Dendritic cell treated with granulocyte-macrophage colony-stimulating factor and Interleukin-4, amounts not matched to agents 40 ng/mL and 50 ng/mL, for 4 days (primary cell): ENCODE data around the gene RELL2.

Experiments
- H3K27ac Mint-ChIP-seq: one replicate; pipeline ENCODE4 v1.8.0; 2022; ENCODE audit warnings: mild to moderate bottlenecking, mixed read lengths
- H3K27me3 Mint-ChIP-seq: one replicate; pipeline ENCODE4 v1.8.0; 2022; ENCODE audit warnings: mild to moderate bottlenecking, mixed read lengths
- H3K36me3 Mint-ChIP-seq: one replicate; pipeline ENCODE4 v1.8.0; 2022; ENCODE audit warnings: low read depth, mixed read lengths
- H3K4me1 Mint-ChIP-seq: one replicate; pipeline ENCODE4 v1.8.0; 2022; ENCODE audit warnings: low read depth, mixed read lengths
- H3K4me3 Mint-ChIP-seq: one replicate; pipeline ENCODE4 v1.8.0; 2022; ENCODE audit warnings: mild to moderate bottlenecking, moderate library complexity, mixed read lengths
- H3K9me3 Mint-ChIP-seq: one replicate; pipeline ENCODE4 v1.8.0; 2022; ENCODE audit warnings: mixed read lengths
- intact Hi-C: fragments of 100-400 bp; cut with micrococcal nuclease; formaldehyde crosslinking; loops from one replicate; pipeline ENCODE4 v1.15.0; 2022

RELL2 gene

DNA sequence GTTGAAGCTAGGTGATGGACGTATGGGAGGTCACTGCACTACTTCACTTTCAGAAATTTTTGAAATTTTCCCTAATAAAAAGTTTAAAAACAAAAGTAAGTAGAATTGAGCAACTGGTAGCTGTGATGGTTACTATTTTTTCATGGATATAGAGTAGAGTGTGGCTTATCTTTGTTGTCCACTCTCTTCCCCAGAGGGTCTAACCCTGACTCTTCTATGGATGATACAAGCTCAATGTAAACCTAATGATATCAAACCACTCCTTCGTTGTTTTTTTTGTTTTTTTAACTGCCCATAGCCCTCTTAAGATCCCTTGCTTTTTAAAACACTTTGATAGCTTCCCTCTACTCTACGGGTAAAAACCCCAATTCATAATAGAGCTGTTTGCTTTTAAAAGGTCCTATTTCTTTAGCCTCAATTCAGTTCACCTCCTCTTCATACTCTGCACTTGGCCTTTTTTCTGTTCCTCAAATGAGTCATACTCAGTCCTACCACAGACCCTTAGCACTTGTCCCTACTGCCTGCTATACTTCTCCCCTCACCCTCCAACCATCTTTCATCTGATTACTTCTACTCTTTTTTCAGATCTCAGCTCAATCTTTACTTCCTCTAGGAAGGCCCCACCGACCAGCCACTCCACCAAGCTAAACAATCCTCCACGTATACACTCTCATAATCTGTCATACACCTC lies 2.8 kb upstream of the RELL2 start:
- H3K36me3 Mint-ChIP-seq = peaks cover 55% of the 10 kb centered on the region
- intact Hi-C loops = loop anchor here (1.0 to 5.0 kb wide), 3 partner anchors 15 to 42 kb away; partner anchors contain the start of genes DIAPH1 and FCHSD1

GRCh38 chr5:141634720-141635119 lies 2.1 kb upstream of the RELL2 start:
- H3K4me1 Mint-ChIP-seq = peaks cover 61% of the 10 kb centered on the region
- intact Hi-C loops = loop anchor here (1.0 to 5.0 kb wide), 3 partner anchors 16 to 42 kb away; partner anchors contain the start of genes DIAPH1 and FCHSD1
- H3K9me3 Mint-ChIP-seq = no peaks in the 10 kb centered on the region
- no peaks in the 10 kb centered on the region for H3K27me3 Mint-ChIP-seq
- H3K27ac Mint-ChIP-seq = peak overlapping the region; percentile 59
- peak overlapping the region; percentile 91 for H3K4me3 Mint-ChIP-seq
- H3K36me3 Mint-ChIP-seq = peaks cover 55% of the 10 kb centered on the region

More for the DNA sequence above, 2.8 kb upstream of the RELL2 start:
- H3K27me3 Mint-ChIP-seq = no peaks in the 10 kb centered on the region
- H3K4me1 Mint-ChIP-seq = peaks cover 62% of the 10 kb centered on the region
- H3K27ac Mint-ChIP-seq = peak overlapping the region; percentile 59
- H3K9me3 Mint-ChIP-seq = no peaks in the 10 kb centered on the region
- peak overlapping the region; percentile 53 for H3K4me3 Mint-ChIP-seq

DNA sequence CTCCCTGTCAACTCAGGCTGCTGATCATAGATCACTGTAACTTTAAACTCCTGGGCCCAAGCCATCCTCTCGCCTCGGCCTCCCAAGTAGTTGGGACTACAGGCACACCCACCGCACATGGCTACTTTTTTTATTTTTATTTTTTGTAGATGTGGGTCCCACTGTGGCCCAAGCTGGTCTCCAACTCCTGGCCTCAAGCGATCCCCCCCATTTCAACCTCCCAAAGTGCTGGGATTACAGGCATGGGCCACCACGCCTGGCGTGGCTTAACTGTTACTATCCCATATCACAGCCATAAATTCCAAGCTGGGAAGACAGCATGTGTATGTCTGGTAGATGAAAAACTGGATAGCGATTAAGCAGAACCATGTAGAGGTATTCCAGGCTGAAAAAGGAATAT lies 1.2 kb upstream of the RELL2 start:
- intact Hi-C loops = loop anchor here (2.0 kb wide), 1 partner anchor 17 kb away; the partner anchor contains the start of gene DIAPH1
- H3K27me3 Mint-ChIP-seq = no peaks in the 10 kb centered on the region
- peak overlapping the region; percentile 91 for H3K4me3 Mint-ChIP-seq
- H3K27ac Mint-ChIP-seq = peak overlapping the region; percentile 59
- H3K9me3 Mint-ChIP-seq = no peaks in the 10 kb centered on the region
- peaks cover 58% of the 10 kb centered on the region for H3K4me1 Mint-ChIP-seq
- H3K36me3 Mint-ChIP-seq = peaks cover 57% of the 10 kb centered on the region

- Mint-ChIP-seq H3K9me3 (no peaks in the 10 kb centered on the region), H3K27me3 (no peaks in the 10 kb centered on the region)
Measured at GRCh38 chr5:141636106-141636412, 738 bp upstream of the RELL2 start.

GRCh38 chr5:141637123-141637766 lies 448 bp downstream of the RELL2 start:
- H3K4me3 Mint-ChIP-seq = peak overlapping the region; percentile 91
- peaks cover 73% of the 10 kb centered on the region for H3K4me1 Mint-ChIP-seq
- H3K9me3 Mint-ChIP-seq = no peaks in the 10 kb centered on the region
- peaks cover 55% of the 10 kb centered on the region for H3K36me3 Mint-ChIP-seq
- no peaks in the 10 kb centered on the region for H3K27me3 Mint-ChIP-seq
- intact Hi-C loops = no loop called here
- H3K27ac Mint-ChIP-seq = peak overlapping the region; percentile 59

More at GRCh38 chr5:141636106-141636412, 738 bp upstream of the RELL2 start:
- Mint-ChIP-seq H3K36me3 (peaks cover 57% of the 10 kb centered on the region), H3K4me3 (peak overlapping the region; percentile 91), H3K4me1 (peaks cover 62% of the 10 kb centered on the region), H3K27ac (peak overlapping the region; percentile 59)
- intact Hi-C loops = no loop called here

- peaks cover 55% of the 10 kb centered on the region for H3K36me3 Mint-ChIP-seq
- peak overlapping the region; percentile 91 for H3K4me3 Mint-ChIP-seq
- peaks cover 73% of the 10 kb centered on the region for H3K4me1 Mint-ChIP-seq
- H3K27ac Mint-ChIP-seq = peak overlapping the region; percentile 59
- intact Hi-C loops = no loop called here
- H3K27me3 Mint-ChIP-seq = no peaks in the 10 kb centered on the region
- H3K9me3 Mint-ChIP-seq = no peaks in the 10 kb centered on the region
Measured at GRCh38 chr5:141637767-141638419, 1.1 kb downstream of the RELL2 start.

DNA sequence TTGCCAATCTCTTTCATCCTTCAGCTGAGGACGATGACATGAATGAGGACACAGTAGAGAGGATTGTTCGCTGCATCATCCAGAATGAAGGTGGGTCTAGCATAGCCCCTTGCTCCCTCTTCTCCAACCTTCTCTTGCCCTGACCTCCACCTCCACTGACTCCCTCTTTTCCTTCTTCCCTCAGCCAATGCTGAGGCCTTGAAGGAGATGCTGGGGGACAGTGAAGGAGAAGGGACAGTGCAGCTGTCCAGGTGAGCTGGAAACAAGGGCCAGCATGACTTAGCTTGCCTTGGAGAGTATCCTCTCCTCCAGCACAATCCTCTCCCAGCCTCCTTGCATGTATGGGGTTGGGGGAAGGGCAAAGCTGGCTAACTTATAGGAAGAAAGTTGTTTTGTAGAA lies 2.0 kb downstream of the RELL2 start:
- Mint-ChIP-seq H3K36me3 (peaks cover 57% of the 10 kb centered on the region), H3K4me1 (peaks cover 77% of the 10 kb centered on the region), H3K27ac (no peak overlapping the region), H3K4me3 (no peak overlapping the region), H3K9me3 (no peaks in the 10 kb centered on the region), H3K27me3 (no peaks in the 10 kb centered on the region)
- intact Hi-C loops = no loop called here

- peaks cover 69% of the 10 kb centered on the region for H3K4me1 Mint-ChIP-seq
- H3K4me3 Mint-ChIP-seq = no peak overlapping the region
- H3K27ac Mint-ChIP-seq = no peak overlapping the region
- peaks cover 58% of the 10 kb centered on the region for H3K36me3 Mint-ChIP-seq
- no peaks in the 10 kb centered on the region for H3K27me3 Mint-ChIP-seq
- H3K9me3 Mint-ChIP-seq = no peaks in the 10 kb centered on the region
- intact Hi-C loops = no loop called here
Measured at GRCh38 chr5:141639357-141640050, 2.7 kb downstream of the RELL2 start.

- Mint-ChIP-seq H3K27me3 (no peaks in the 10 kb centered on the region), H3K4me1 (peaks cover 64% of the 10 kb centered on the region), H3K9me3 (no peaks in the 10 kb centered on the region), H3K27ac (no peak overlapping the region), H3K4me3 (no peak overlapping the region), H3K36me3 (peaks cover 59% of the 10 kb centered on the region)
- intact Hi-C loops = no loop called here
Measured at GRCh38 chr5:141640051-141640415, 3.2 kb downstream of the RELL2 start.

- H3K27ac Mint-ChIP-seq = no peak overlapping the region
- intact Hi-C loops = no loop called here
- H3K9me3 Mint-ChIP-seq = no peaks in the 10 kb centered on the region
- H3K27me3 Mint-ChIP-seq = no peaks in the 10 kb centered on the region
- H3K4me3 Mint-ChIP-seq = no peak overlapping the region
- peaks cover 61% of the 10 kb centered on the region for H3K36me3 Mint-ChIP-seq
- peaks cover 57% of the 10 kb centered on the region for H3K4me1 Mint-ChIP-seq
Measured at GRCh38 chr5:141640698-141641097, 3.9 kb downstream of the RELL2 start.

DNA sequence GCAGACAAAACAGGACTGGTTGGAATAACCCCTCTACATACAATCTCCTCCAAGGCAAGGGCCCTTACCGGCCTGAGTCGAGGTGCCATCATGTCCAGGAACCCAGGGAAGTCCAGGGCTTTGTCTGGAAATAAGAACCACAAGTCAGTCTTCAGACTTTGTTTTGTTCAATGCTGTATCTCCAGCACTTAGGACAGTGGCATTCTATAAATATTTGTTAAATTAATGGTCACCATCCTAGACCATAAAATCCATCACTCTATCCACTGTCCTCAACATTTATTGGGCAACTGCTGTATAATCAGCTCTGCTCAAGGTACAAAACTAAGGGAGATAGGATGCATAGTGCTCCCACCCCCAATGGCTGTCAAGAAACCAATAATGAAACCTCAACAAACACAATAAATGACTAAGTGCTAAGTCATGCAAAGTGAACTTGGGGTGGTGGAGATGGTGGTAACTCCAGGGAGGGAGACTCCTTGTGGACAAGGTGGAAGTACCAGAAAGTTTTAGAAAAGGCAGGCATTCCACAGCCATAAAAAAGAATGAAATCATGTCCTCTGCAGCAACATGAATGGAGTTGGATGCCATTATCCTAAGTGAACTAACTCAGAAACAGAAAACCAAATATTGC lies 5.0 kb downstream of the RELL2 start:
- no peaks in the 10 kb centered on the region for H3K9me3 Mint-ChIP-seq

DNA sequence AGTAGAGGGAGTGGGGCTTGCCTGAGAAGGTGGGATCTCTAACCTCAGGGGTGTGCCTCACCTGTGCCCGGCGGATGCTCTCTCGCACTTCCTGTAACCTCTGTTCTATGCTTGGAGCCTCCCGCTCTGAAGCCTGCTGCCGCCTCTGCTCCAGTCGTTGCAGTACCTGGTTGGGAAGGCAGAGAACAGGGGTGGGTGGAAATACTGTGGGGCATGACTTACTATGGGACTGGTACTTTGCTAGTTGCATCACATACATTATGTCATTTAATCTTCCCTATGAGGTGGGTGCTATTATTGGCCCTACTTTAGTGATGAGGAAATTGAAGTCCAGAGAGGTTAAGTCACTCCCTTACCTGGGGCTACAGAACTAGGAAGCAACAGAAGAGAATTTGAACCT lies 9.2 kb downstream of the RELL2 start:
- Mint-ChIP-seq H3K9me3 (no peaks in the 10 kb centered on the region), H3K4me3 (no peak overlapping the region), H3K36me3 (peaks cover 71% of the 10 kb centered on the region), H3K27me3 (no peaks in the 10 kb centered on the region), H3K4me1 (peaks cover 44% of the 10 kb centered on the region), H3K27ac (no peak overlapping the region)
- intact Hi-C loops = no loop called here

More for the DNA sequence above, 5.0 kb downstream of the RELL2 start:
- no peaks in the 10 kb centered on the region for H3K27me3 Mint-ChIP-seq
- H3K4me1 Mint-ChIP-seq = peaks cover 51% of the 10 kb centered on the region
- H3K4me3 Mint-ChIP-seq = no peak overlapping the region
- no peak overlapping the region for H3K27ac Mint-ChIP-seq
- peaks cover 71% of the 10 kb centered on the region for H3K36me3 Mint-ChIP-seq
- intact Hi-C loops = no loop called here

DNA sequence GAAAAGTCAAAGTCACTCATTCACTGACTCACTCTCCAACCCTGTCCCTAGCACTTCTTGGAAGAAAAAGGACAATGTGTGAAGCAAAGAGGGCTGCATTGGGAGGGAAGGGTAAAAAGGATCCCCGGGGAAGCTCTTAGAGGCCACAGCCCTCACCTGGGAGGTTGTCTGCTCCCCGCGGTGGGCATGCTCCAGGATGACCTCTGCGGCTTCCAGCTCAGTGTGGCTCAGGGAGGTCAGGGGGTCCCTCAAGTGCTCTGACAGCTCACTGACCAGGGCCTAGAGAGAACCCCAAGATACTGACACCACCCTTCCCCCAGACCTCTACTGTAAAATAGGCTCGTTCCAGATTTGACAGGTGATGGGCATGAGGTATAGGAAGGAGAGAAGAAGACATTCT lies 10.4 kb downstream of the RELL2 start:
- intact Hi-C loops = no loop called here
- H3K4me3 Mint-ChIP-seq = no peak overlapping the region
- H3K27me3 Mint-ChIP-seq = peaks cover 4% of the 10 kb centered on the region
- H3K9me3 Mint-ChIP-seq = no peaks in the 10 kb centered on the region
- peaks cover 40% of the 10 kb centered on the region for H3K4me1 Mint-ChIP-seq
- H3K36me3 Mint-ChIP-seq = peaks cover 69% of the 10 kb centered on the region
- H3K27ac Mint-ChIP-seq = no peak overlapping the region
